Mesendoderm (in vitro differentiated cells): ENCODE results near the gene INPPL1.

Experiments used
- DNase-seq: peaks from one replicate; pipeline ENCODE4 v3.0.0; 2013
- H2AK5ac ChIP-seq: 2 replicates; pipeline ENCODE4 v1.6.1; 2013; ENCODE audit warnings: low read length, inconsistent platforms
- H2BK120ac ChIP-seq: 2 replicates; pipeline ENCODE4 v1.6.1; 2013; ENCODE audit warnings: low read depth, mild to moderate bottlenecking, low read length, moderate library complexity, mixed read lengths
- H2BK15ac ChIP-seq: replicated peaks from 2 replicates; pipeline ENCODE4 v1.6.1; 2013; ENCODE audit warnings: low read depth, mild to moderate bottlenecking, moderate library complexity
- H2BK5ac ChIP-seq: 2 replicates; pipeline ENCODE4 v1.6.1; 2013; ENCODE audit warnings: low read length, inconsistent platforms
- H3K18ac ChIP-seq: 2 replicates; pipeline ENCODE4 v1.6.1; 2013; ENCODE audit warnings: mild to moderate bottlenecking, low read length, mixed read lengths
- H3K23ac ChIP-seq: one replicate; pipeline ENCODE4 v1.6.1; 2013; ENCODE audit warnings: low read length
- H3K27ac ChIP-seq: 2 replicates; pipeline ENCODE4 v1.5.1; 2013; ENCODE audit warnings: low read depth, mild to moderate bottlenecking, inconsistent platforms, low read length, moderate library complexity
- H3K27me3 ChIP-seq: 2 replicates; pipeline ENCODE4 v1.6.1; 2013; ENCODE audit warnings: low read length, control low read depth, mild to moderate bottlenecking, inconsistent platforms; ENCODE audit not compliant: insufficient read depth, poor library complexity
- H3K36me3 ChIP-seq: 2 replicates; pipeline ENCODE4 v1.6.1; 2013; ENCODE audit warnings: low read length, inconsistent platforms; ENCODE audit not compliant: control insufficient read depth, insufficient read depth
- H3K4ac ChIP-seq: one replicate; pipeline ENCODE4 v1.6.1; 2013; ENCODE audit warnings: low read depth, mild to moderate bottlenecking, low read length, moderate library complexity
- H3K4me1 ChIP-seq: 2 replicates; pipeline ENCODE4 v1.6.1; 2013; ENCODE audit warnings: low read depth, low read length, inconsistent platforms; ENCODE audit not compliant: control insufficient read depth
- H3K4me2 ChIP-seq: 2 replicates; pipeline ENCODE4 v1.6.1; 2013; ENCODE audit warnings: low read length
- H3K4me3 ChIP-seq: 2 replicates; pipeline ENCODE4 v1.5.1; 2013; ENCODE audit warnings: mild to moderate bottlenecking, low read length
- H3K56ac ChIP-seq: one replicate; pipeline ENCODE4 v1.6.1; 2013; ENCODE audit warnings: low read length
- H3K79me1 ChIP-seq: 2 replicates; pipeline ENCODE4 v1.6.1; 2013; ENCODE audit warnings: low read length, inconsistent platforms
- H3K79me2 ChIP-seq: 2 replicates; pipeline ENCODE4 v1.6.1; 2013; ENCODE audit warnings: mild to moderate bottlenecking, low read length; ENCODE audit not compliant: control insufficient read depth, insufficient read depth
- H3K9ac ChIP-seq: 2 replicates; pipeline ENCODE4 v1.6.1; 2013; ENCODE audit warnings: low read length, inconsistent platforms
- H4K5ac ChIP-seq: one replicate; pipeline ENCODE4 v1.6.1; 2013; ENCODE audit warnings: low read length
- H4K8ac ChIP-seq: one replicate; pipeline ENCODE4 v1.6.1; 2013; ENCODE audit warnings: low read depth, mild to moderate bottlenecking, control low read depth, low read length, moderate library complexity
- WGBS: extraction: QIAGEN DNeasy Blood & Tissue Kit; methylation state at CpG from one replicate; pipeline ENCODE4 v1.1.7; 2013; ENCODE audit warnings: low lambda C conversion rate, missing lambda C conversion rate; ENCODE audit not compliant: insufficient coverage; ENCODE audit errors: extremely low coverage; 5-methylcytosine and 5-hydroxymethylcytosine counted together

The INPPL1 gene

GRCh38 chr11:72228844-72229231, 4.3 kb downstream of the INPPL1 start:
- no peak overlapping the region for H3K18ac ChIP-seq
- H2BK120ac ChIP-seq, result no peak overlapping the region
- H2BK15ac ChIP-seq, result no peak overlapping the region
- no peak overlapping the region for H3K56ac ChIP-seq
- H2AK5ac ChIP-seq, result no peak overlapping the region
- no peak overlapping the region for H3K9ac ChIP-seq
- no peaks in the 10 kb centered on the region for H3K4me1 ChIP-seq
- no peak overlapping the region for H3K27ac ChIP-seq
- H3K4me2 ChIP-seq, result no peak overlapping the region
- H3K4ac ChIP-seq, result no peak overlapping the region
- H3K27me3 ChIP-seq, result no peaks in the 10 kb centered on the region
- peaks cover 12% of the 10 kb centered on the region for H3K79me2 ChIP-seq
- no peak for DNase-seq
- H4K8ac ChIP-seq, result no peak overlapping the region
- peaks cover 34% of the 10 kb centered on the region for H3K36me3 ChIP-seq
- H2BK5ac ChIP-seq, result no peak overlapping the region
- H3K4me3 ChIP-seq, result no peak overlapping the region
- no peak overlapping the region for H4K5ac ChIP-seq
- peaks cover 15% of the 10 kb centered on the region for H3K79me1 ChIP-seq
- no CpG with 5 or more reads among the region's 7 CpGs for WGBS
- no peak overlapping the region for H3K23ac ChIP-seq

GRCh38 chr11:72229336-72229924, 4.9 kb downstream of the INPPL1 start:
- Histone ChIP-seq H3K36me3 (peaks cover 34% of the 10 kb centered on the region), H3K4me1 (no peaks in the 10 kb centered on the region), H4K5ac (no peak overlapping the region), H2BK120ac (no peak overlapping the region), H3K79me1 (peaks cover 15% of the 10 kb centered on the region), H4K8ac (no peak overlapping the region), H2BK15ac (no peak overlapping the region), H3K4me3 (no peak overlapping the region), H3K4ac (no peak overlapping the region), H3K27me3 (no peaks in the 10 kb centered on the region), H3K23ac (no peak overlapping the region), H3K18ac (no peak overlapping the region), H3K9ac (no peak overlapping the region), H2AK5ac (no peak overlapping the region), H3K4me2 (no peak overlapping the region), H3K56ac (no peak overlapping the region), H2BK5ac (no peak overlapping the region), H3K79me2 (peaks cover 12% of the 10 kb centered on the region), H3K27ac (no peak overlapping the region)
- no CpG with 5 or more reads among the region's 8 CpGs for WGBS
- DNase-seq, result no peak

- Histone ChIP-seq H3K79me2 (peaks cover 12% of the 10 kb centered on the region), H2BK120ac (no peak overlapping the region), H2AK5ac (no peak overlapping the region), H4K8ac (no peak overlapping the region), H3K4me1 (no peaks in the 10 kb centered on the region), H3K27ac (no peak overlapping the region), H3K36me3 (peaks cover 34% of the 10 kb centered on the region), H2BK15ac (no peak overlapping the region), H3K79me1 (peaks cover 15% of the 10 kb centered on the region), H3K9ac (no peak overlapping the region), H3K18ac (no peak overlapping the region), H3K56ac (no peak overlapping the region), H3K4ac (no peak overlapping the region), H3K23ac (no peak overlapping the region), H3K27me3 (no peaks in the 10 kb centered on the region), H3K4me3 (no peak overlapping the region), H4K5ac (no peak overlapping the region), H2BK5ac (no peak overlapping the region), H3K4me2 (no peak overlapping the region)
- no peak for DNase-seq
- no CpG with 5 or more reads among the region's 21 CpGs for WGBS
These were observed 5.6 kb downstream of the INPPL1 start for GRCh38 chr11:72229925-72230763.

GRCh38 chr11:72230764-72231365, 6.3 kb downstream of the INPPL1 start:
- Histone ChIP-seq H3K9ac (no peak overlapping the region), H3K79me2 (peaks cover 4% of the 10 kb centered on the region), H4K8ac (no peak overlapping the region), H3K79me1 (peaks cover 9% of the 10 kb centered on the region), H3K56ac (no peak overlapping the region), H3K23ac (no peak overlapping the region), H3K27me3 (no peaks in the 10 kb centered on the region), H3K4ac (no peak overlapping the region), H3K4me1 (no peaks in the 10 kb centered on the region), H3K36me3 (peaks cover 36% of the 10 kb centered on the region), H3K27ac (no peak overlapping the region), H2BK120ac (no peak overlapping the region), H4K5ac (no peak overlapping the region), H3K4me2 (no peak overlapping the region), H3K4me3 (no peak overlapping the region), H2BK5ac (no peak overlapping the region), H2AK5ac (no peak overlapping the region), H3K18ac (no peak overlapping the region), H2BK15ac (no peak overlapping the region)
- no peak for DNase-seq
- no CpG with 5 or more reads among the region's 18 CpGs for WGBS

- Histone ChIP-seq H3K36me3 (peaks cover 36% of the 10 kb centered on the region), H3K4me1 (no peaks in the 10 kb centered on the region), H3K27me3 (no peaks in the 10 kb centered on the region), H3K18ac (no peak overlapping the region), H3K4ac (no peak overlapping the region), H3K79me1 (peaks cover 5% of the 10 kb centered on the region), H3K4me3 (no peak overlapping the region), H2AK5ac (no peak overlapping the region), H3K56ac (no peak overlapping the region), H3K9ac (no peak overlapping the region), H3K4me2 (no peak overlapping the region), H4K8ac (no peak overlapping the region), H3K27ac (no peak overlapping the region), H4K5ac (no peak overlapping the region), H2BK15ac (no peak overlapping the region), H3K79me2 (peaks cover under 1% of the 10 kb centered on the region), H2BK5ac (no peak overlapping the region), H2BK120ac (no peak overlapping the region), H3K23ac (no peak overlapping the region)
- no CpG with 5 or more reads among the region's 9 CpGs for WGBS
- DNase-seq, result no peak
These were observed 7.1 kb downstream of the INPPL1 start for GRCh38 chr11:72231396-72232259.
